CD1c-positive myeloid dendritic cell (primary cell): ENCODE measurements around the gene GPM6B.

Source experiments
- DNase-seq: peaks from one replicate; pipeline ENCODE4 v3.0.0-alpha.2; 2016; ENCODE audit errors: extremely low spot score

The GPM6B gene, protein sequence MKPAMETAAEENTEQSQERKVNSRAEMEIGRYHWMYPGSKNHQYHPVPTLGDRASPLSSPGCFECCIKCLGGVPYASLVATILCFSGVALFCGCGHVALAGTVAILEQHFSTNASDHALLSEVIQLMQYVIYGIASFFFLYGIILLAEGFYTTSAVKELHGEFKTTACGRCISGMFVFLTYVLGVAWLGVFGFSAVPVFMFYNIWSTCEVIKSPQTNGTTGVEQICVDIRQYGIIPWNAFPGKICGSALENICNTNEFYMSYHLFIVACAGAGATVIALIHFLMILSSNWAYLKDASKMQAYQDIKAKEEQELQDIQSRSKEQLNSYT

DNA sequence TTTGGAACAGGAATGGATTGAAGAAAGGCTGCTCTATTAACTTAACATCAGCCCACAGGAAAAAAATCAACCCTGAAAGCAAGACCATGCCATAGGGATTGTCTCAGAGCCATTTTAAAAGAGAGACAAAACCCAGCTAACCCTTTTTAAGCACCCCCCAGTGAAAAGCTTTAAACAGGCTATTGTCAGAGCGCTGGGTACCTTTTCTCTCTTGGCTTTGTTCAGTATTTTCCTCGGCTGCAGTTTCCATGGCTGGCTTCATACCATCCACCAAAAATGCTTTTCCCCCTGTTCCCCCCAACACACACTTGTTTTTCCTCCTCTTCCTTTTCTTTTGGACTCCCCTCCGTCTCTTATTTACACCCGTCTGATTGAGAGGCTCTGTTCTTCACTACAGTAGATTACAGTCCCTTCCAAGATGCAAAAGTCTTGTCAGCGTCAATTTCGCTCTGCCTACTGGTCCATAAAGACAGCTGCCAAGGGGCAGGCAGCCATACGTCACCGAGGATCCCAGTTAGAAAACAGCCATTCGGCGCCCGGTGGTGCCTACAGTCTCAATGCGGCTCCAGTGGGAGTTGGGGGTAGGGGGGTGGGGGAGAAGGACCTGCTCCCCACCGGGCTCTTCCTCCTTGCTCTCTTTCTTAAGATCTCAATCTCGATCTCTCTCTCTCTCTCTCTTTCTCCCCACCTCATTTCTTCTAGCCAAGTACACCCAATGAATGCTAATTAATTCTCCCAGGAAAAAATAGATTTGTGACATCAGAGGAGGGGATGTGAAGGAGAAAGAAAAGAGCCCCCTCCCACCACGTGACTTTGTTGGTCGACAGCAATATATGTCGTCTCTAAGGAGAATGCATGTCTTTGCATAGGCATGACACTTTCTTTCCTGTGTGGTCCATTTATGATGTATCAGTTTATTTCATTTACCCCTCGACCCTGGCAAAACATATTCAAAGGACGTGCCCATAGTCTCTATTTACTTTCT lies at the start of gene GPM6B:
Gene GPM6B (minus strand): TSS at position 451 of the 985 bp plus-strand sequence. CDS start 189 bp downstream, at position 262.
- DNase-seq, result no peak

DNA sequence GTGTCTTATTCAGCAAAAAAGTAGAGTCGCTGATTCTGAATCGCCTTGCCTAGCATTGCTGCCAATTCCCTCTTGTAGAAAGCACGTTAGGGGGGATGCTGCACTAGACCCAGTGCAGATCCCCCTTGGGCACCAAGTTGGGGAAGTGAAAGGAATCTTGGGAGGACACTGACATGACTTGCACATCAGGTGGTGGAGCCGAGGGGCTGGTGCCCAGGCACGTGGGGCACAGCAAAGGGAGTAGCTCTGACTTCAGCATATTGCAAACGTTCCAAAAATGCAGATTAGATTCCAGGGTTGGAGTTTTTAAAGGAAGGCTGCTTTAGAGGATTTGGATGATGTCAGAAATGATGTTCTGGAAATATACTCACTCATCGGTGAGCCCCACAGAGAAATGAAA lies 47.4 kb upstream of the GPM6B start:
- DNase-seq, result no peak

DNA sequence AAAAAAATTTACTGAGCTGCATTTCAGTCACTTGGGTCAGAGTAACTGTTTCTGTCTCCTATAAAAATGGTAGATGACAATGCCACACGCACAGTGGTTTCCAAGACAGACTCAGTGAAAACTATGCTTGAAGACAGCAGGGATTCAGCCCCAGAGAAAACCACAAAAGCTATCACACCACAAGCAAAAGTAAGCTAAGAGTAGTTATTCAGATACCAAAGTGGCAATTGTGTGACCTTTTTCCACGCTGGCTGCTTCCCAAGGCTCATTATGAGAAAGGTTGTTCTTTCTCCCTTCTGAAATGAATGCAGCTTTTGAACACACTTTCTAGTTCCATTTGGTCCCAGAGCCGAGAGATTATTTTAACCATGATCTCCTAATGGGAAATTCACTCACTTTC lies 46.4 kb upstream of the GPM6B start:
- DNase-seq, result no peak

DNA sequence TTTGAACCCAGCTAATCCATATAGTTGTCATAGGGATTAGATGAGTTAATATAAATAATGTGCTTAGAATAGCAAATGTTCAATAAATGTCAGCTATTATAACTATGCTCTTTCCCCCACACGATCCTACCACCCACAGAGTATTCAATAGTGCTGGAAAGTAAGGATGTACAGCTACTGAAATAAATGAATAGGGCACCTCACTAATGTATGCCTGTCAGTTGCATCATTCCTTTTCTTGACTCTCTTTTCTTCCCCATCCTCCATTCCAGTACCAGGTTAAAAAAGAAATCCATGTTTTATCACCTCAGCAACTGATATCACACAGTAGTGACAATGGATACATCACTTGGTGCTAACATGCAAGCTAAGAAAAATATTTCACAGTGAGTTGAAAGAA lies 42.8 kb upstream of the GPM6B start:
- no peak for DNase-seq

DNA sequence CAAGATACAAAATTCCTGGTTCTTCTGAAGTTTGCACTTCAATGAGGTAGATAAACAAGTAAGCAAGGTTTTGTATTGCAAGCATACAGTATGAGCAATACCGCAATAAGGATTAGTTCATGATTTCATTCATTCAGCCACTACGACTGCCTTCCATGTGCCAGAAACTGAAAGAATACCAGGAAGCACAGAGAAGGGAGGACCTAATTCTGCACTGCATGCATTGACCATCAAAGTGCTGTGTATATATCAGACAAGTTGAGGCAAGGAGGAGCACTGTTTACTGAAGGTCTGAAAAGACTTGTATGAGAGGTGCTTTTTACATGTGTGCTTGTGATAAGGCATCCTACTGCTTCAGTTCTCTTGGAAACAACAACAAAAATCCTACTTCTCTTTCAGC lies 40.9 kb upstream of the GPM6B start:
- DNase-seq, result no peak

DNA sequence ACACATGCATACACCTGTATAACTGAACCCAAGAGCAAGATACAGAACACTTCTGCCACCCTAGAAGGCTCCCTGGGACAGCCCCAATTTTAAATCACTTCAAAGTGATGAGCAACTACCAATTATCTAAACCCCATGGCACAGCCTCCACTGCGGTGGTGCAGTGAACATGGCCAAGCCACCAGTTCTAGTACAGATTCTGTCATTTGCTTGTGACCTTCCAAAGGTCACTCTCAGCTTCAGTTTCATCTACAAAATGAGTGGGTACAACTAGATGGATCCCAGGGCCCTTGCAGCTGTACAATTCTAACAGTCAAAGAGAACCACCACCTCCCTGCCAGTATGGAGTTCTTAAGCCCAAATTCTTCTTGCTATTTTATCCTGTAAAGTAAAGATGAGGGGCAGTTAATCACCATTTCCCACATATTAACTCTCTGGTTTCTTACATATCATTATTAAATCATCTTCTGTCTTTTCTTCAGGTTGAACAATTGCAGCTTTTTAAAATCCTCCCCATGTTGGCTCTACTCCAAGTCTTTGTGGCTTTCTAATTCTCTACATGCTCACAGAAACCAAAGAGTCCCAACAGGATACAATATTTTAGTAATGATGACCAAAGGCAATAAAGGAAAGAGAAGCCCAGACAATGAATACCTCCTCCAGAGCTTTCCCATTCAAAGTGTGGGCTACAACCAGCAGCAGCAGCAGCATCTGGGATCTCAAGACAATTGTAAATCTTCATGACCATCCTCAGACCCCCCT lies 39.0 kb upstream of the GPM6B start:
- no peak for DNase-seq

DNA sequence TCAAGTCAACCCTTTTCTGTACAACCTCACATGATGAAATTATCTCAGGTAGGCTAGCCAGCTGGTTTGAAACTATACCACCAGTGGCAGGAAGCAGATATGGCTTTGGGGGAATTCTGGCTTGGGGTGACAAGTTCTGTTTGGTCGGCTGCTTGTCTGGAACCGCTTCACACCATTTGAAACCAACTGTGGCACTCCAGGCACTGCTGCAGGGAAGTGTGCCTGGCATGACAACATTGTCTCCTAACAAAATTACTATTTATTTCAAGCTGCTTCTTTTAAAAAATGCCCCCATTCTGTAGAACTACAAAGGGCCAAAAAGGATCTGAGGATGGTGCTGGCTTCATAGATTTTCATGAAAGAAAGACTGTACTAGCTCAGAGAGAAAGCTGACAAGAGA lies 37.1 kb upstream of the GPM6B start:
- no peak for DNase-seq

DNA sequence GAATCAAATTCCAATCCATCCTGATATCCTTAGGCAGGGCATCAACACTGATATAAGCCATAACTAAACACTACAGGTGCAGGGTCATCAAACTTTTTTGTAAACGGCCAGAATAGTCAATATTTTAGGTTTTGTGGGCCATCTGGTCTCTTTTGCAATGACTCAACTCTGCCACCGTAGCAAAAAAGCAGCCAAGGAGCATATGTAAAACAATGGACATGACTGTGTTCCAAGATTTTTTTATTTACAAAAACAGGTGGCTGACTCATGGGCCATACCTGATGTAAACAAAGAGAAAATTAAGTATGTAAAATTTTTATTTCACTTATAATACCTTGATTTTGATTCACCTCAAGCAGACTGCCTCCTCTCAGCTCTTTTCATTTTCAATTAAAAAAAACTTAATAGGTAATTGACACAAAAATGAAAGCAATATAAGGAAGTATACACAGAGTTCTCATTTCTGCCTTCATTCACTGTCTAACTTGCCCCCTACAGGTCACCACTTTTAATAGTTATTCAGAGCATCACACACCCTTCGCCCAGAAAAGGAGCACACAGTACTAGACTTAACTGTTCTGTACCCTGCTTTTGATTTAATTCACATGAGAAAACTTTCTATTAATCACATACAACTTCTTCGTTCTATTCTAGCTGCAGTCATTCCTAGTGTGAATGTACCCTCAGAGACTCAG lies 35.3 kb upstream of the GPM6B start:
- DNase-seq, result no peak

DNA sequence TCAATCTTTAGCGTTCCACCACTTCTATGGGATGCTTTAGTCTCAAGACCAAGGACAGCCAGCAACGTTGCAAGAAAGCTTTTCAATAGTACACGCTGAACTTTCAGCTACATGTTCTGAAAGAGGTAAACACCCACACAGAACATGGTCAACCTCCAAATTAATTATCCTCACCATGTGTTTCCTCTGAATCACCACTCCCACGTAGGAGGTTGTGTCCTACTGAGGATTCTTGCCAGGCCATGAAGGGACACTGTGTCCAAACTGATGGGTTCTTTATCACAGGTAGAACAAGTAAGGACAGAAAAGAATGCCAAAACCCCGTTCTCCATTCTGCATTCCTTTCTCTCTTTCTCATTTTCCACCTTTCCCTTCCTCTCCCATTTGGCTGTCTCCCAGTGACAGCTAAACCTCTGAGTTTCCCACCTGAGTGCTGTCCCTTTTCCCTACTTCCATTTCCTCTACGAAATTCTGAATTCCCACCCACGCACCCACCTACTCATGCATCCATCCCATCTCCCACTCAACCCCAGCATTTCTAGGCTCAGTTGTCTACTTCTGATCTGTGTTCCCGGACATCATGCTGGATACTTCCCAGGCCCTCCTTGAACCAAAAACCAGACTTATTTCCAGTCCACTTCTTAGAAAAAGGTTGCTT lies 29.0 kb upstream of the GPM6B start:
- DNase-seq, result no peak

DNA sequence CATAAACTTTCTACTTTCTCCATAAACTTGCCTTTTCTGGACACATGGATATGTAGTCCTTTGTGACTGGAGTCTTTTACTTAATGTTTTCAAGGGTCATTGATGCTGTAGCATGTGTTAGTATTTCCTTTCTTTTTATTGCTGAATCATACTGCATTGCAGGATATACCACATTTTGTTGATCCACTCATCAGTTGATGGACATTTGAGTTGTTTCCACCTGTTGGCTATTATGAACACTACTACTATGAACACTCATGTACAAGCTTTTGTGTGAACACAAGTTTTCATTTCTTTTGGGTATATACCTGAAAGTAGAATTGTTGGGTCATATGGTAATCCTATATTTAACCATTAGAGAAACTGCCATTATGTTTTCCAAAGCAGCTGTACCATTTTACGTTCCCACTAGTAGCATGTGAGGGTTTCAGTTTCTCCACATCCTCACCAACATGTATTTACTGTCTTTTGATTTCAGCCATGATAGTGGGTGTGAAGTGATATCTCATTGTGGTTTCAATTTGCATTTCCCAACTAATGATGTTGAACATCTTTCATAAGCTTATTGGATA lies 26.3 kb upstream of the GPM6B start:
- no peak for DNase-seq

DNA sequence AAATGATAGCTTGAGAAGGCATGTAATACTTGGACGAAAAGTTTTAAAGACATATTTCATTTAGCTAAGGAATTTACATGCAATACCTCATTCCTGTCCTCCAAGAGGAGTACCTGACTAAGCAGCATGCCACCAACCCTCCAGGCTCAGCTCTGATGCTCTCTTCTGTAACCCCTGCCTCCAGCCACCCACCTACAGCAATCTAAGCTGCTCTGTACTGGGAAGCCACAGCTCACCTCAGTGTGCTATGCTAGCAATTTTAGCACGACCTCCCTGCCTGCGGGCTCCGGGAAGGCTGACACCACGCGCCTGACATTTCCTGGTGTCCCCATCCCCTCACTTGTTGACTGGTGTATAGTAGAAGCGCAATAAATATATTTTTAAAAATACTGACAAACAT lies 23.2 kb upstream of the GPM6B start:
- no peak for DNase-seq

DNA sequence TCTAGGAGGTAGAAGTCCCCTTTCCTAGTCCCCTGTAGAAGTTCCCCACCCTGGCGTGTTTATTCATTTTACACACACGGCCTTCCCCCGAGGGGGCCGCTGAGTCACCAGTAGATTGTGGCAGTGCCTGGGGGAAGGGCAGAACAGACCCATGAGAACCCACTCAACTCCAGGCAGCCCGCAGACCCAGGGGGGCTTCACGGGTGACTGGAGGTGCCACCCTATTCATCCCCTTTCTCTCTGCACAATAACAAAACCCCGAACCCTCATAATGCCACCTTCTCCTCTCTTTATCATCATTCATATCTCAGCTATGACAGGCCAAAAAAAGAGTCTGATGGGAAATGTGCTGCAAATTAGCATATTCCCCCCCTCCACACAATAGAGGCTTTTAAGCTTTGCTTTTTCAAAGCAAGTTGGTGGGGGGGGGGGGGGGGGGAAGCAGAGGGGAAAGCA lies 20.4 kb upstream of the GPM6B start:
- no peak for DNase-seq

DNA sequence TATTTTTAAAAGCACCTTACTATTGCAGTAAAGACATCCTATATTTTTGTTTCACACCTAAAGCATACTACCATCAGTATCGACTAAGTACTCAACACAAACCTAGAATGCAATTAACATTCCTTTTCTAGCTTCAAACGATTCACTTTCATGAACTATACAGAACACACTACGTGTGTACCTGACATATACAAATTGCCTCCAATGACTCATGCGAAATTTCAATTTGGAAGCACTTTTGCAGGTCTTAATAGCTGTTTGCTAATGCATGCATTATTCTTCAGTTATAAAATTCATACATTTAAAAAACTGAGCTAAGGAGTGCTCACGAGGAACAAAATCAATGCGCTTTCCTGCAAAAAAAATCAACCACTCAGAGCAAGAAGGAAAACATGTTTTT lies 19.7 kb upstream of the GPM6B start:
- no peak for DNase-seq

DNA sequence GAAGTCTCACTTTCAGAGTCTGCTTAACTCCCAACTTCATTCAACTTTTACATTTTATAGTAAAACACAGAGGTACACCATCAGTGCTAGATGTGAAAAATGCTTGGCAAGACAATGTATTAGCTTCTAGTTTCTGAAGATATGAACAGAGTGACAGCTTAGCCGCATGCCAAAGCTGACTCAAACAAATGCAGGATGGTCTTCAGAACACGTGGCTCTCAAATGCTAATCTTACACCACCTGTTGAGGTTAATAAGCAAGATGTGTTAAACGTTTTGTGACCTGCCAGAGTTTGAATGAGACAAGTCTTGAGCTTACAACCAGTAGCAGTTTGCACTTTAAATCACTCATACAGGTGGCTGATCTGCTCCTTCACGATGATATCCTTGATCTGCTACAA lies 18.9 kb upstream of the GPM6B start:
- no peak for DNase-seq

DNA sequence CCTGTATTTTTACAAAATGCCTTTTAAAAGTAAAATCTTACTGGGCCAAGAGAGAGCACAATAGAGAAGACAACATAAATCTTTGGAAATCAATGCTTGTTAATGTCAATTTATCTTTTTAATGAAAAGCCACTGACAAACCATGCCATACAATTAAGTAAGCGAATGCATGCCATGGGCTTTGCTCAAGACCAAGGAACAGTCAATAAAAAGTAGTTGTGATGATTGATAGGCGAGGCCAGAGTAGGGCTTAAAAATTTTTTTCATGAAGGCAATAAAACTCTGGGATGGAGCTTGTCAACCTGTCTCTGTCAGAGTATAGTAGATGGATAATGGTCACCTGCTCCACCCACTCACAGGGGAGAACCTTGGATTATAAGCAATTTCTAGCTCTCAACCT lies 17.5 kb upstream of the GPM6B start:
- no peak for DNase-seq

DNA sequence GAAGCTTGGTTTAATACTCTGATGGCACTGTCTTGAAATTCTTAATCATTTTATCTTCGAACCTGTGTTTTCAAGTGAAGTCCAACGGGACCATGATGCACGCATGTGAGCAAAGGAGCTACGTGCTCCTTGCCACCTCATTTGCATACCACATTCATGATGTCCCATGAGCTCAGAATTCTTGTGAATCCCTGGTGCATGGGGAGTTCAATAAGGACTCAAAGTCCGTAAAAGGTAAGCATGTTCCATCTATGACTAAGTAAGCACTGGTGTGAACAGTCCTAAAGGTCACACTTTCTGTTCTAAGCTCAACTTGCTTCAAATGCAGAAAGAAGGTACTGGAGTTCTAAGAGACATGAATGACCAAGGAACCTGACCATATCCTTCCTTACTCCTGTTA lies 13.1 kb upstream of the GPM6B start:
- DNase-seq, result no peak

DNA sequence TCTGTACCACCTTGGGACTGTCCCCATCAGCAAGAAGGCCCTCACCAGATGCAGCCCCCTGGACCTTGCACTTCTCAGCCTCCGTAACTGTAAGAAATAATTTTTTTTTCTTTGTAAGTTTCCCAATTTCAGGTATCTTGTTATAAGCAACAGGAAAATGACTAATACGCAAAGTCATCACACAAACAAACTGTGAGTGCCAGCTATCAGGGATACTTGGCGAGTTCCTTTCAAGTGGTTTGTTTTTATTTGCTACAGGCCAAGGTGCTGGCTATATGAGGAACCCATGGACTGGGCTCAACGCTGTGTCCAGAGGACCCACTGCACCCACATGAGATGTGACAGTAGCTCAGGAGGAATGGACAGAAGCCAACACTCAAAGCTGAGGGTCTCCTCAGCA lies 11.5 kb upstream of the GPM6B start:
- DNase-seq, result no peak

DNA sequence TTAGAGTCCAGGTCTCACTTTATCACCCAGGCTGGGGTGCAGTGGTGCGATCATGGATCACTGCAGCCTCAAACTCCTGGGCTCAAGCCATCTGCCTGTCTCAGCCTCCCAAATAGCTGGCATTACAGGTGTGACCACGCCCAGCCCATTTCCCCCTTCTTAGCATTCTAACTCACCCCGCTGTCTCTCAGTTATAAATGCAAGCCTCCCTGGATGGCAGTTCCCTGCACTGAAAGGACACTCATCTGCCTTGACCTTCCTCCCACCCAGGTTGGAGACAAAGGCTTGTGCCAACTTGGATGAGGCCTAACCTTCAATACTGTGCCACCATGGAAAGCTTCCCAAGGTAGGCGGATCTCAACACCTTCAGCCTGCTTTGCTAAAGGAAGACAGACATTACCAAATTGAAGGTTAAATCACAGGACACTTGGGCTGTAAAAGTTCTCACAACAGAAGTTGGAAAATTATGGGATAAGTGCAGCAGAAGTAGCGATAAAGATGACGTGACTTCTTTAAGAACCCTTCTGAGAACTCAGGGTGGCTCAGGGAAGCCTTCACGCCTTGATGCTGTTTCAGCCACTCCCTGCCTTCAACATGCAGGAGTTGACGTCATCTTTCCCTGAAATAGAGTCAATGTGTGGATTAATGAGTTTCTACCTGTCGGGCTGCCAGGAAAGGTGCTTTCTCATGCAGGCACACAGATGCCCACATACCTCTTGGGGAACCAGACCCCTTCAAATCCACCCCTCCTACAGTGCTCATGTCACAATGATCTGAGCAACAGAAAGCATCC lies 10.6 kb upstream of the GPM6B start:
- DNase-seq, result no peak

DNA sequence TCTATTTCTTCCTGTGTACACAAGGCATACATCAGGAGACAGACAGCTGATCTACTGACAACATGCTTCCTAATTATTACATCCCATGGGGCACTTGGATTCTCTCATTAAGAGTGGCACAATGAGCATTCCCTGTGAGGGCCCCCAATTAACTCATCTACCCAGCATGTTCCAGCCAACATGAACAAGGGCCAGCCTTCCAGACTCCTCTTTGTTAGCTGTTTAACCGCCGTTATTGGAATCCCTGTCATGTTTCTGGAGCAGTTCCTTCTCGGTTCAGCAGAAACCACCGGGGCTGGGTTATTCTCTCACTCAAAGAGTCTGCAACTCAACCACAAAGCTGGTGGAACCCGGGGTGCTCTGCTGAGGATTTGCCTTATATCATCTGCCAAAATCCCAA lies 9.9 kb upstream of the GPM6B start:
- no peak for DNase-seq
